Osteoblast (primary cell): ENCODE results near the gene GNRH2. TPM values are rescaled to one million over a fixed set of nuclear protein-coding genes. Genes with fewer than 3 reads are reported as not detected.

Experiments used
- DNase-seq: peaks from one replicate; pipeline ENCODE4 v3.0.0; 2011; ENCODE audit warnings: low spot score, mixed read lengths; ENCODE audit not compliant: insufficient read length; ENCODE audit errors: missing footprints
- H2AFZ ChIP-seq: 2 replicates; pipeline ENCODE4 v1.6.0; 2011; ENCODE audit warnings: mild to moderate bottlenecking, low read length
- H3K27ac ChIP-seq: 2 replicates; pipeline ENCODE4 v1.5.1; 2011; ENCODE audit warnings: mild to moderate bottlenecking, low read depth, low read length, moderate library complexity
- H3K27me3 ChIP-seq: 2 replicates; pipeline ENCODE4 v1.6.0; 2012; ENCODE audit warnings: mild to moderate bottlenecking, control low read depth, inconsistent platforms, low read length, moderate library complexity; ENCODE audit not compliant: insufficient read depth
- H3K36me3 ChIP-seq: 2 replicates; pipeline ENCODE4 v1.5.1; 2011; ENCODE audit warnings: mild to moderate bottlenecking, low read length, control low read depth, moderate library complexity; ENCODE audit not compliant: insufficient read depth
- H3K4me1 ChIP-seq: 2 replicates; pipeline ENCODE4 v1.5.1; 2011; ENCODE audit warnings: mild to moderate bottlenecking, low read length, control low read depth, moderate library complexity; ENCODE audit not compliant: insufficient read depth
- H3K4me2 ChIP-seq: 2 replicates; pipeline ENCODE4 v1.6.0; 2011; ENCODE audit warnings: mild to moderate bottlenecking, low read length; ENCODE audit not compliant: insufficient read depth
- H3K4me3 ChIP-seq: fragments of 200-600 bp; sonication (generic); 3 replicates; pipeline ENCODE4 v1.5.1; 2012; ENCODE audit warnings: mild to moderate bottlenecking, low read length, inconsistent platforms; ENCODE audit not compliant: insufficient read depth
- H3K79me2 ChIP-seq: 2 replicates; pipeline ENCODE4 v1.6.0; 2012; ENCODE audit warnings: mild to moderate bottlenecking, low read length, control low read depth, inconsistent platforms; ENCODE audit not compliant: insufficient read depth
- H3K9me3 ChIP-seq: 2 replicates; pipeline ENCODE4 v1.5.1; 2011; ENCODE audit warnings: low read depth, low read length, control low read depth
- H4K20me1 ChIP-seq: 2 replicates; pipeline ENCODE4 v1.6.0; 2012; ENCODE audit warnings: mild to moderate bottlenecking, low read length, control low read depth; ENCODE audit not compliant: insufficient read depth
- CTCF ChIP-seq: IDR thresholded peaks from 2 replicates; pipeline ENCODE4 v1.5.1; 2011; ENCODE audit warnings: mild to moderate bottlenecking, low read depth, low read length, moderate library complexity; ENCODE audit errors: extremely low read depth
- total RNA-seq: library from RNA; depleted of rRNA; stranded (reverse); fragments of >200 nt; gene quantifications from 2 replicates; pipeline ENCODE4 v1.2.3, GENCODE V29; 2012

Gene GNRH2
- total RNA-seq, 1 donor = not detected

DNA sequence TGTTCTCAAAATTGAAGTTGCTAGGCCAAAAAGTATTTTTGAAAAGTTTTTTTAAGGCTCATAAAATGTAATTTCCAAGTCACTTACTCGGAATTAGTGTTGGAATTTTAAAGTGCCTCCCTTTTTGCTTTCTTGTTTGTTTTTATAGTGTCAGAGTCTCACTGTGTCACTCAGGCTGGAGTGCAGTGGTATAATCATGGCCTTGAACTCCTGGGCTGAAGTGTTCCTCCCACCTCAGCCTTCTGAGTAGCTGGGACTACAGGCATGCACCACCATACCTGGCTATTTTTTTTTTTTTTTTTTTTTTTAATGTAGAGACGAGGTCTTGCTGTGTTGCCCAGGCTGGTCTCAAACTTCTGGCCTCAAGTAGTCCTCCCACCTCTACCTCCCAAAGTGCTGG, 40.0 kb upstream of the GNRH2 start:
- Histone ChIP-seq H3K27ac (no peak overlapping the region), H2AFZ (no peak overlapping the region), H3K4me2 (no peak overlapping the region), H3K79me2 (no peaks in the 10 kb centered on the region), H3K4me3 (no peak overlapping the region), H3K9me3 (no peaks in the 10 kb centered on the region), H3K36me3 (peaks cover 29% of the 10 kb centered on the region), H4K20me1 (peaks cover 3% of the 10 kb centered on the region), H3K27me3 (no peaks in the 10 kb centered on the region), H3K4me1 (no peaks in the 10 kb centered on the region)
- no peak for DNase-seq
- TF ChIP-seq CTCF = no peak

- H2AFZ ChIP-seq = no peak overlapping the region
- peaks cover 11% of the 10 kb centered on the region for H3K4me1 ChIP-seq
- H3K9me3 ChIP-seq = no peaks in the 10 kb centered on the region
- DNase-seq = peak; percentile 88
- no peak overlapping the region for H3K27ac ChIP-seq
- TF ChIP-seq CTCF = no peak
- H3K36me3 ChIP-seq = peaks cover 21% of the 10 kb centered on the region
- H3K79me2 ChIP-seq = no peaks in the 10 kb centered on the region
- no peak overlapping the region for H3K4me2 ChIP-seq
- peaks cover 14% of the 10 kb centered on the region for H4K20me1 ChIP-seq
- no peaks in the 10 kb centered on the region for H3K27me3 ChIP-seq
- H3K4me3 ChIP-seq = no peak overlapping the region
Observed at GRCh38 chr20:3010985-3011723, 32.3 kb upstream of the GNRH2 start.

- Histone ChIP-seq H3K27me3 (no peaks in the 10 kb centered on the region), H3K4me1 (peaks cover 11% of the 10 kb centered on the region), H3K27ac (no peak overlapping the region), H3K79me2 (no peaks in the 10 kb centered on the region), H2AFZ (no peak overlapping the region), H3K36me3 (peaks cover 16% of the 10 kb centered on the region), H3K4me3 (no peak overlapping the region), H3K9me3 (no peaks in the 10 kb centered on the region), H3K4me2 (no peak overlapping the region), H4K20me1 (peaks cover 14% of the 10 kb centered on the region)
- no peak for TF ChIP-seq CTCF
- peak; percentile 49 for DNase-seq
Observed at GRCh38 chr20:3011752-3012151, 31.7 kb upstream of the GNRH2 start.

DNA sequence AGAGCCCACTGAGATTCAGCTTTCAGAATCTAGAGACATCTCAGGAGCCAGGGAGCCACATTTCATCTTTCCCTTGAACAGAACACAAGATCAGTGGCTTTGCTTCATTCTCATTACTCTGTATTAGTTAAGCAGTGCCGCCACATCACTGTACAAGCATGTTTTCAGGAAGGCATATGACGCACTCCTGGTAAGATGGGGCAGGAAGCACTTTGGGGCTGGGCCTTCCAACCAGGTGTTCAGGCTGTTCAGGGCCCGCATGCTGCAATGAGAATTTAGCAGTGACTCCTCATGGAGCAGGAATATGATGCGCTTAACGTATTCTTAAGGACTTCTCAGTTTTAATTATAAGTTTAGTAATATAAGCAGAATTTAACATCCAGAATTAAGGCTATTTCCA, 29.7 kb upstream of the GNRH2 start:
- Histone ChIP-seq H4K20me1 (peaks cover 14% of the 10 kb centered on the region), H3K27ac (no peak overlapping the region), H3K4me2 (no peak overlapping the region), H3K36me3 (peaks cover 6% of the 10 kb centered on the region), H2AFZ (no peak overlapping the region), H3K4me3 (no peak overlapping the region), H3K27me3 (no peaks in the 10 kb centered on the region), H3K9me3 (no peaks in the 10 kb centered on the region), H3K4me1 (peaks cover 11% of the 10 kb centered on the region), H3K79me2 (no peaks in the 10 kb centered on the region)
- DNase-seq = no peak
- no peak for TF ChIP-seq CTCF
